MCF 10A (cell line): Measurements from ENCODE around the gene ARMCX4. TPM values are rescaled to one million over a fixed set of nuclear protein-coding genes. Genes with fewer than 3 reads are reported as not detected.

Experiments used
- BruUV-seq: library from RNA; stranded (reverse); fragments of 400-500 nt; replicated peaks from 2 replicates; lab custom pipeline; 2021; lab: Mats Ljungman, UMichigan
- CTCF ChIA-PET: fragments of 300-600 bp; sonication (Branson Sonifier 250); formaldehyde crosslinking; extraction: SDS; loops from one replicate; lab custom pipeline; 2021; ENCODE audit warnings: antibody characterized with exemption, inconsistent platforms; lab: Yijun Ruan, JAX
- POLR2A ChIA-PET: fragments of 300-600, 350-650 bp; sonication (Branson Sonifier 250); formaldehyde crosslinking; extraction: SDS; loops from one replicate; lab custom pipeline; 2020; ENCODE audit warnings: antibody characterized with exemption, inconsistent platforms; lab: Yijun Ruan, JAX
- DNase-seq: peaks from one replicate; pipeline ENCODE4 v3.0.0-alpha.2; 2018; ENCODE audit not compliant: unreplicated experiment
- H3K27ac Mint-ChIP-seq: one replicate; pipeline ENCODE4 v1.8.0; 2022; ENCODE audit warnings: mild to moderate bottlenecking, low read depth, mixed read lengths; ENCODE audit not compliant: unreplicated experiment
- H3K27me3 Mint-ChIP-seq: one replicate; pipeline ENCODE4 v1.8.0; 2022; ENCODE audit warnings: mixed read lengths; ENCODE audit not compliant: insufficient read depth, unreplicated experiment
- H3K36me3 Mint-ChIP-seq: one replicate; pipeline ENCODE4 v1.8.0; 2022; ENCODE audit warnings: mild to moderate bottlenecking, moderate library complexity, mixed read lengths; ENCODE audit not compliant: insufficient read depth, unreplicated experiment
- H3K4me1 Mint-ChIP-seq: one replicate; pipeline ENCODE4 v1.8.0; 2022; ENCODE audit warnings: mixed read lengths; ENCODE audit not compliant: insufficient read depth, unreplicated experiment
- H3K4me3 Mint-ChIP-seq: one replicate; pipeline ENCODE4 v1.8.0; 2022; ENCODE audit warnings: mild to moderate bottlenecking, moderate library complexity, mixed read lengths; ENCODE audit not compliant: unreplicated experiment
- H3K9me3 Mint-ChIP-seq: one replicate; pipeline ENCODE4 v1.8.0; 2022; ENCODE audit warnings: mixed read lengths; ENCODE audit not compliant: unreplicated experiment
- CTCF ChIP-seq: fragments of 200-600 bp; IDR thresholded peaks from one replicate; pipeline ENCODE4 v1.8.0; 2022; ENCODE audit warnings: antibody characterized with exemption, mild to moderate bottlenecking; ENCODE audit not compliant: unreplicated experiment
- intact Hi-C: fragments of 100-400 bp; cut with micrococcal nuclease; formaldehyde crosslinking; loops from 2 replicates; pipeline ENCODE4 v1.14.1; 2022
- total RNA-seq: library from RNA; stranded (reverse); gene quantifications from 2 replicates; pipeline ENCODE4 v1.2.3, GENCODE V29; 2022

The ARMCX4 gene
- total RNA-seq, 1 experiment from 2014 or later: not detected

DNA sequence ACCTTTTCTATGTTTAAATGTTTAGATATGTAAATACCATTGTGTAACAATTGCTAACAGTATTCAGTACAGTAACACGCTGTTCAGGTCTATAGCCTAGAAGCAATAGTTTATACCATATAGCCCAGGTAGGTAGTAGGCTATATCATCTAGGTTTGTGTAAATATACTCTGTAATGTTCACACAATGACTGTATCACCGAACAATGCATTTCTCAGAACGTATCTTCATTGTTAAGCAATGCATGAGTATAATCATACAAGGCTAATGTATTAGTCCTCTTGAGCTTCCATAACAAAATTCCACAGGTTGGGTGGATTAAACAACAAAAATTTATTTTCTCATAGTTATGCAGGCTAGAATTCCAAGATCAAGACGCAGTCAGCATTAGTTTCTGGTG lies 22.7 kb downstream of the ARMCX4 start:
- no peak for DNase-seq
- Mint-ChIP-seq H3K9me3 (peaks cover 7% of the 10 kb centered on the region), H3K4me1 (no peaks in the 10 kb centered on the region), H3K36me3 (no peaks in the 10 kb centered on the region), H3K27me3 (peaks cover 49% of the 10 kb centered on the region), H3K27ac (no peak overlapping the region), H3K4me3 (no peak overlapping the region)
- intact Hi-C loops: no loop called here
- CTCF ChIA-PET: interaction anchor here (0.7 kb wide), 1 partner anchor 92 kb away, joined by 4 read pairs; no protein-coding TSS in a partner anchor
- POLR2A ChIA-PET: no interaction called here
- TF ChIP-seq CTCF: no peak
- no TSS peak for BruUV-seq

DNA sequence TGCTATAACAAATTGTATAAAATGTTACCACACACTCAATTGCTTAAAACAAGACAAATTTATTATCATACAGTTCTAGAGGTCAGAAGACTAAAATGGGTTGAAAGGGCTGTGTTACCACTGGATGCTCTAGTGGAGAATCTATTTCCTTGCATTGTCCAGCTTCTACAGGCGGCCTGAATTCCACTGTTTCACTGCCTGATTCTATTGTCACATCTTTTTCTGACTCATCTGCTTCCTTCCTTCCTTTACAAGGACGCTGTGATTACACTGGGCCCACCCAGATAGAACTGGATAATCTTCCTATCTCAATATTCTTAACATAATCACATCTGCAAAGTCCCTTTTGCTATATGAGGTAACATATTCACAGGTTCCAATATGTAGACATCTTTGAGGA lies 45.7 kb downstream of the ARMCX4 start:
- ChIA-PET POLR2A (no interaction called here), CTCF (interaction anchor here (0.5 kb wide), 1 partner anchor 209 kb away, joined by 3 read pairs; no protein-coding TSS in a partner anchor)
- intact Hi-C loops: no loop called here
- Mint-ChIP-seq H3K36me3 (no peaks in the 10 kb centered on the region), H3K27ac (no peak overlapping the region), H3K27me3 (peaks cover 27% of the 10 kb centered on the region), H3K4me1 (no peaks in the 10 kb centered on the region), H3K4me3 (no peak overlapping the region), H3K9me3 (no peaks in the 10 kb centered on the region)
- no peak for TF ChIP-seq CTCF
- no peak for DNase-seq
- BruUV-seq: no TSS peak

Other genes with a start within 250 kb of the ARMCX4 start
- gene TAF7L, start 194.1 kb upstream of the ARMCX4 start, total RNA-seq: 0.21 TPM in 1 of 2 replicates, not detected in the other
- 14.9 and 17.2 TPM in 2 replicates for gene TIMM8A, start 136.7 kb upstream of the ARMCX4 start, total RNA-seq
- not detected in 2 replicates for gene BTK, start 99.3 kb upstream of the ARMCX4 start, total RNA-seq
- gene RPL36A, start 94.4 kb upstream of the ARMCX4 start, total RNA-seq: 445 and 482 TPM in 2 replicates
- 11.7 and 13.3 TPM in 2 replicates for gene GLA, start 77.5 kb upstream of the ARMCX4 start, total RNA-seq
- gene HNRNPH2, start 77.2 kb upstream of the ARMCX4 start, total RNA-seq: 35.5 and 44.2 TPM in 2 replicates
- not detected in 2 replicates for gene ARMCX1, start 65.1 kb downstream of the ARMCX4 start, total RNA-seq
- gene ARMCX6, start 132.5 kb downstream of the ARMCX4 start, total RNA-seq: not detected in 2 replicates
- gene ARMCX3, start 137.7 kb downstream of the ARMCX4 start, total RNA-seq: 1.4 and 1.8 TPM in 2 replicates
- not detected in 2 replicates for gene ARMCX2, start 174.4 kb downstream of the ARMCX4 start, total RNA-seq